Measurements from ENCODE around the gene UNC5CL. TPM values are rescaled to one million over a fixed set of nuclear protein-coding genes. Genes with fewer than 3 reads are reported as not detected.

UNC5CL gene
- polyA plus RNA-seq, 1 donor (not counting 4 experiments of a cell fraction or from before 2014, with no cell fraction given), result 0.34 TPM

DNA sequence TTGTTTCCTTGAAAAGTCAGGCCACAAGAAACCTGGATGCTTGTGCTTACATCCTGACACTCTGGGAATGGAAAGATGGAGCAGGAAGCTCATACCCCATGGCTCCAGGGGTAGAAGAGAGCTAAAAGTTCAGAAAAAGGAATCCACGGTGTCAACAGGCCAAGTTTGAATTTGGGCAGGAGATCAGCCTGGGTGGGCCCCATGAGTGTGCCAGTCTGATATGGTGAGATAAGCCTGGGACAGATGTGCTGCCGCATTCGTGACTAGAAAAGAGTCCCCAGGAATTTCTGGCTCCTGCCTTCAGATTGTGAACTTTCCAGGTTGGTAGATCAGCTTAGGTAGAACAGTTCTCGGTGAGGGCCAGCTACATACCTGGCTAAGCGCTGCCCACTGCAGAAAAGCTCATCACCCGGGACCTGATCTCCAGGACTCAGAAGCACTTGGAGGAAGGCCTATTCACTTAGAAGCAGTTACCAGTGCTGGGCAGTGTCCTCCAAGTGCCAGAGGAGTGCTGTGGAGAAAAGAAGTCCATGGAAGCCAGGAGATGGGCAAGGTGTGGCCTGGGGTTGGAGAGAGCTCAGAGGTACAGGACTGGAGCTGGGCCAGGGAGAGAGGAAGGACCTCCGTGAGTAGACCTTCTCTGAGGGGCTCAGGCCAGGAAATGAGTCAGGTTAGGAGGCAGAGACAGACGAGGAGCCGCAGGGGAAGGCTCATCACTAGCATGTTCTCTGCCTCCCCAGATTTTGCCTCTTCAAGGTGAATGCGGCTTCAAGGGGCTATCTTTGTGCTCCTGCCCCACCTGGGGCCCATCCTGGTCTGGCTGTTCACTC is 3.4 kb upstream of the UNC5CL start, which contains the start of gene TSPO2:
TSS of gene TSPO2 (plus strand) at position 242 of the 830 bp plus-strand sequence. CDS start at position 761, 519 bp downstream.
- no peaks in the 10 kb centered on the region for H3K9me1 ChIP-seq (ENCODE audit: control insufficient read depth, extremely low read depth, insufficient read depth, low read length)
- H3K79me2 ChIP-seq (ENCODE audit: control insufficient read depth, insufficient read depth, low read length), result no peaks in the 10 kb centered on the region
- no peak within 1 kb of the TSS for H3K4me3 ChIP-seq (ENCODE audit: control insufficient read depth in 2 of 3, extremely low read depth in 1 of 3, insufficient read depth in 2 of 3, low read depth in 1 of 3, low read length in 3 of 3)
- dilution Hi-C loops (cut with MboI; ENCODE audit: extremely low pct_ligation_motif_present, low sequenced_read_pairs), result no loop called here
- H2AFZ ChIP-seq (ENCODE audit: control insufficient read depth, low read length), result no peak within 1 kb of the TSS
- H3K27ac ChIP-seq (ENCODE audit: control insufficient read depth, insufficient read depth, low read length), result no peak within 1 kb of the TSS
- no peaks in the 10 kb centered on the region for H3K9me3 ChIP-seq (ENCODE audit: control insufficient read depth, low read depth, low read length)
- H3K36me3 ChIP-seq (ENCODE audit: control insufficient read depth in 2 of 2, extremely low read depth in 1 of 2, insufficient read depth in 2 of 2, low read length in 2 of 2), result no peaks in the 10 kb centered on the region
- no peaks in the 10 kb centered on the region for H3K27me3 ChIP-seq (ENCODE audit: control insufficient read depth, extremely low read depth, insufficient read depth, low read length)
- no peaks in the 10 kb centered on the region for H4K20me1 ChIP-seq (ENCODE audit: control insufficient read depth, extremely low read depth, insufficient read depth, low read length)
- no peak for TF ChIP-seq EZH2 (IDR thresholded peaks at IDR 0.05; ENCODE audit: low read length)
- no peak for TF ChIP-seq CTCF (optimal IDR thresholded peaks at IDR 0.05 in 1 of 3, IDR thresholded peaks at IDR 0.05 in 1 of 3, conservative IDR thresholded peaks at IDR 0.05 in 1 of 3; ENCODE audit: extremely low read depth in 1 of 3, insufficient read depth in 2 of 3, low read length in 3 of 3)
- FAIRE-seq (no peak), DNase-seq (ENCODE audit: low read depth, low spot score) (no peak)
- H3K4me2 ChIP-seq (ENCODE audit: control insufficient read depth, extremely low read depth, insufficient read depth, low read depth, low read length), result no peak within 1 kb of the TSS
- H3K4me1 ChIP-seq (ENCODE audit: control insufficient read depth, extremely low read depth, insufficient read depth, low read length), result peaks cover 26% of the 10 kb centered on the region
- no peak within 1 kb of the TSS for H3K9ac ChIP-seq (ENCODE audit: control insufficient read depth, extremely low read depth, insufficient read depth, low read length)

DNA sequence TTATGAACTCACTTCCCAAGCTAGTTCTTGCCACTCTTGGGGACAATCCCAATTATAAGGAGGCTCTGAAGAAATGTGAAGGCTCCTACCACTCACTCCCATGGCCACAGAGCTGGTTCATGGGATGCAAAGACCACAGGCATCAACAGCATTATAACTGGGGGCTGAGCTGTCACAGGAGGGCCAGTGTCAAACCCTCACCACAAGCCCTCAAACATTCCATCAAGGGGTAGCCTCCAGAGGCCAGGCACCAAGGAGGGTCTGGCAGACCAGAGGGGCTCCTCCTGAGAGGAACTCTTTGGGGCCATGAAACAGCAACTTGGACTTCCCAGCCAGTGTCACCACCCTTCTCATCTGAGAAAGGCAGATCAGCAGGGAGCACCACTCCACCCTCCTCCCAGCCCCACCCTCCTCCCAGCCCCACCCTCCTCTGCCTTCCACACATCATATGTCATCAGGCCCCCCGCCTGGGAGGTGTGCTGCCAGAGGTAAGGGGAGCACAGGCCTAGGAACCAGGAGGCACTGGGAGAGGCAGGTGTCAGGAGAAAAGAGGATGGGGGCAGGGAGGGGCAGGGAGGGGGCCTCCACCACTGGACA is 2.0 kb upstream of the UNC5CL start:
- no peaks in the 10 kb centered on the region for H3K9me3 ChIP-seq (ENCODE audit: control insufficient read depth, low read depth, low read length)
- H4K20me1 ChIP-seq (ENCODE audit: control insufficient read depth, extremely low read depth, insufficient read depth, low read length), result no peaks in the 10 kb centered on the region
- TF ChIP-seq CTCF (optimal IDR thresholded peaks at IDR 0.05 in 1 of 3, IDR thresholded peaks at IDR 0.05 in 1 of 3, conservative IDR thresholded peaks at IDR 0.05 in 1 of 3; ENCODE audit: extremely low read depth in 1 of 3, insufficient read depth in 2 of 3, low read length in 3 of 3) (no peak), EZH2 (IDR thresholded peaks at IDR 0.05; ENCODE audit: low read length) (no peak)
- no peaks in the 10 kb centered on the region for H3K79me2 ChIP-seq (ENCODE audit: control insufficient read depth, insufficient read depth, low read length)
- peak overlapping the region; percentile 9 for H3K4me2 ChIP-seq (ENCODE audit: control insufficient read depth, extremely low read depth, insufficient read depth, low read depth, low read length)
- DNase-seq (ENCODE audit: low read depth, low spot score), result no peak
- H3K4me3 ChIP-seq (ENCODE audit: control insufficient read depth in 2 of 3, extremely low read depth in 1 of 3, insufficient read depth in 2 of 3, low read depth in 1 of 3, low read length in 3 of 3), result no peak overlapping the region
- H3K36me3 ChIP-seq (ENCODE audit: control insufficient read depth in 2 of 2, extremely low read depth in 1 of 2, insufficient read depth in 2 of 2, low read length in 2 of 2), result no peaks in the 10 kb centered on the region
- no peak for FAIRE-seq
- no peaks in the 10 kb centered on the region for H3K27me3 ChIP-seq (ENCODE audit: control insufficient read depth, extremely low read depth, insufficient read depth, low read length)
- H3K9me1 ChIP-seq (ENCODE audit: control insufficient read depth, extremely low read depth, insufficient read depth, low read length), result no peaks in the 10 kb centered on the region
- dilution Hi-C loops (cut with MboI; ENCODE audit: extremely low pct_ligation_motif_present, low sequenced_read_pairs), result no loop called here
- peaks cover 40% of the 10 kb centered on the region for H3K4me1 ChIP-seq (ENCODE audit: control insufficient read depth, extremely low read depth, insufficient read depth, low read length)
- no peak overlapping the region for H3K27ac ChIP-seq (ENCODE audit: control insufficient read depth, insufficient read depth, low read length)
- H3K9ac ChIP-seq (ENCODE audit: control insufficient read depth, extremely low read depth, insufficient read depth, low read length), result no peak overlapping the region
- H2AFZ ChIP-seq (ENCODE audit: control insufficient read depth, low read length), result no peak overlapping the region

All from keratinocyte (primary cell).